ENCODE data around the gene LAMA2.

LAMA2 gene

DNA sequence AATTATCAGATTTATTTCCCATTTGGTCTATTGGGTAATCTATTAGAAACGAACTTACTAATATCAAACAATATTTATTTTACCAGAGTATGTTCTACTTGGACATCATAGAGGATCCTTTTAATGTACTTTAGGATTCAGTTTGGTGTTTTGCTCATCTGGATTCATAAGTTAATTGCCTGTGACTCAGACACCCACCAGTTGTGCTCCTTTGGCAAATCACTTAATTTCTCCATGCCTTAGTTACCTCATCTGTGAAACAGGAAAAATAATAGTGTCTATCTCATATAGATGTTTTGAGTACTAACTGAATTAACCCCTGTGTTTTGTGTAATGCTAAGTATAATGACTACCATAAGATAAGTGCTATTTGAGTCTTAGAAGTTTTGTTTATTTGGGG lies 292.1 kb downstream of the LAMA2 start:
- in situ Hi-C loops (cut with MboI; ENCODE audit: low sequenced_read_pairs, unreplicated experiment) = no loop called here
- DNase-seq (ENCODE audit: low spot score) = no peak
- TF ChIP-seq, protein P1, sequence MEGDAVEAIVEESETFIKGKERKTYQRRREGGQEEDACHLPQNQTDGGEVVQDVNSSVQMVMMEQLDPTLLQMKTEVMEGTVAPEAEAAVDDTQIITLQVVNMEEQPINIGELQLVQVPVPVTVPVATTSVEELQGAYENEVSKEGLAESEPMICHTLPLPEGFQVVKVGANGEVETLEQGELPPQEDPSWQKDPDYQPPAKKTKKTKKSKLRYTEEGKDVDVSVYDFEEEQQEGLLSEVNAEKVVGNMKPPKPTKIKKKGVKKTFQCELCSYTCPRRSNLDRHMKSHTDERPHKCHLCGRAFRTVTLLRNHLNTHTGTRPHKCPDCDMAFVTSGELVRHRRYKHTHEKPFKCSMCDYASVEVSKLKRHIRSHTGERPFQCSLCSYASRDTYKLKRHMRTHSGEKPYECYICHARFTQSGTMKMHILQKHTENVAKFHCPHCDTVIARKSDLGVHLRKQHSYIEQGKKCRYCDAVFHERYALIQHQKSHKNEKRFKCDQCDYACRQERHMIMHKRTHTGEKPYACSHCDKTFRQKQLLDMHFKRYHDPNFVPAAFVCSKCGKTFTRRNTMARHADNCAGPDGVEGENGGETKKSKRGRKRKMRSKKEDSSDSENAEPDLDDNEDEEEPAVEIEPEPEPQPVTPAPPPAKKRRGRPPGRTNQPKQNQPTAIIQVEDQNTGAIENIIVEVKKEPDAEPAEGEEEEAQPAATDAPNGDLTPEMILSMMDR (IDR thresholded peaks at IDR 0.05; ENCODE audit: borderline replicate concordance, control extremely low read depth, extremely low read depth, insufficient read depth, missing control alignments) = no peak

DNA sequence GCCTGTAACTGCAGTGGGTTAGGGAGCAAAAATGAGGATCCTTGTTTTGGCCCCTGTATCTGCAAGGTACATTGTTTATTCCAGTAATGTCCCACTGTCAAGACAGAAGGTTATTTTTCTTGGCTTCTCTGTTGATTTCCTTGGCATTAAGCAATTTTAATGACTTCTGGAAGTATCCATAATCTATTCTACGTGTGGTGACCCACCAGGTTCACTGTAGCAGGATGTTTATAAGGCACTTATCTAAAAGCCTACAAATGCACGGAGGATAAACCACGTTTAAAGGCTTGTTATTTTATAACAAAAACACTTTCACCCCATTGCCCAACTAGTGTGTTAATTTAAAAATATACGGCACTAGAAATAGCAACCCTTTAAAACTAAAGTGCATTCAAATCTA lies 294.9 kb downstream of the LAMA2 start:
- DNase-seq (ENCODE audit: low spot score) = no peak
- in situ Hi-C loops (cut with MboI; ENCODE audit: low sequenced_read_pairs, unreplicated experiment) = no loop called here
- TF ChIP-seq, protein P1 (IDR thresholded peaks at IDR 0.05; ENCODE audit: borderline replicate concordance, control extremely low read depth, extremely low read depth, insufficient read depth, missing control alignments) = no peak

DNA sequence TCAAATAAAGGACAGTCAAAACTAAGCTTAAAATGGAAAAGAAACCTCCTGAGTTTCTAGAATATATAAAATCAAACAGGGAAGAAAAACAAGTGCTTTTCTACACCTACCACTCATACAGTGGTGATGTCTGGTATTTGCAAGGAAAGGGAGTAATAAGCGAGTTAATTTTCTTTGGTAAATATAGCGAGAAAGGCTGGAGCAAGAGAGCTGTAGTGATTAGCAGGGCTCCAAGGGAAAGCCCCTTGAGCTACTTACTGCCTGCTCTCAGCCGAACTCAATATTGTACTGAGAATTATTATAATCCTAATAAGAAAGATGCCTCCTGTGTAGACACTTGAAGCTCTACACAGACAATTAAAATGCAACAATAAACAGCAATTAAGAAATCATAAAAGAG lies 296.3 kb downstream of the LAMA2 start:
- no peak for DNase-seq (ENCODE audit: low spot score)
- in situ Hi-C loops (cut with MboI; ENCODE audit: low sequenced_read_pairs, unreplicated experiment) = no loop called here
- TF ChIP-seq, protein P1 (IDR thresholded peaks at IDR 0.05; ENCODE audit: borderline replicate concordance, control extremely low read depth, extremely low read depth, insufficient read depth, missing control alignments) = no peak

DNA sequence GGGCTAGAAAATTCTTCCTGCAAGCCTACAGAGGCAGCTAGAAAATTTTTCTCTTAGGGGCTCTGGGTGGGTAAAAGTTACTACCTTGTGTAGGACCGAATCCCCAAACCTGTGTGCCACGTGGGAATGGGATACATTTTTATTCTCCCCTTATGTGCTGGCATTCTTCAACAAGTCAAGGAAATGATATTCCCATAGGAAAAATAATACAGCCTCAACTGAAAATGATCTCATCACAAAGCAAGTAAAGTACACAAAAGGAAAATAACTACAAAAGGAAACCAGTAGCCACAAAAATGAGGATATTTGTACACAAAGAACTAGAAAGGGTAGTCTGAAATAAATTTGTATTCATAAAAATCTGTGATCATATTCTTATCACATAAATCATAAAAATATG lies 298.1 kb downstream of the LAMA2 start:
- in situ Hi-C loops (cut with MboI; ENCODE audit: low sequenced_read_pairs, unreplicated experiment) = no loop called here
- no peak for DNase-seq (ENCODE audit: low spot score)
- TF ChIP-seq, protein P1 (IDR thresholded peaks at IDR 0.05; ENCODE audit: borderline replicate concordance, control extremely low read depth, extremely low read depth, insufficient read depth, missing control alignments) = no peak

DNA sequence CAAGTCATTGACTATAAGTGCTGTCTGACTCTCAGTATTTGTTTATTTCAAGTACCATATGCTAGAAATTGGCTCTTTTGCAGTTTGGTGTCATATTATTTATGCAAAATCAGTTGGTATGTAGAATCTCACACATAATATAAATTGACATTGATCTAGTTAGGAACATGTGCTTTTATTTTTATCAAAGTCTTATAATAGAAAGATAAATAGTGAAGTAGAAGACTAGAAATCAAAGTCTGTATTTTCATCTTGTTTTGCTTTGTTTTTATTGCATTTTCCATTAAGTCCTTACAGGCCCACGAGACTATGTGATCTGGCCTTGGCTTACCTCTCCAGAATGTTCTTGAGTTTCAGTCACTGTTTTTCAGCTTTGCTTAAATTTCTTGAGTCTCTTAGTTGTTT lies 300.3 kb downstream of the LAMA2 start:
- in situ Hi-C loops (cut with MboI; ENCODE audit: low sequenced_read_pairs, unreplicated experiment) = no loop called here
- TF ChIP-seq, protein P1 (IDR thresholded peaks at IDR 0.05; ENCODE audit: borderline replicate concordance, control extremely low read depth, extremely low read depth, insufficient read depth, missing control alignments) = no peak

DNA sequence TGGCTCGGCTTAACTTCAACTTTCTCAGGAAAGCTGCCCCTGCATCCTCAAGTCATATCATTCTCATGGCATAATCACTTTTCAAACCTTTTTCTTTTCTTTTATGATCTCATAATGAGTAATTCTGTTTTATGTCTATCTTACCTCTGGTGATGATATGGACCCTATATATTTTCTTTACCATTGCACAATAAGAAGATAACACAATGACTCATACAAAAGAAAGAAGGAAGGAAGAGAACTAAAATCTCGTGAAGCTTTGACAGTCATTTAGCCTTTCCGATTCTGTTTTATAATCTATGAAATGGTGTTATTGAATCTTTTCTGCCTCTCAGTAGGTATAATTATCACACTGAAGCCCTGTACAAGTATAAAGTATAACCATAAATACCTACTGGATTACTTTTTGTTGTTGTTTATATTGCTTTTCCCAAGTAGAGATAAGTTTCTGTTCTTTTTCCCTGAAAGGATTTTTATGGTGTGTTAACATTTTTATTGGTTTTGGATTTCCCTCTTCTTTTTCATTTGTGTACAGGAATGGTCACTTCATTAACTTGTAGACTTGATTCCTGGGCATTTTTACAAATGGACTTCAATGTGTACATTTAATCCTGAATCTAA lies 300.9 kb downstream of the LAMA2 start:
- TF ChIP-seq, protein P1 (IDR thresholded peaks at IDR 0.05; ENCODE audit: borderline replicate concordance, control extremely low read depth, extremely low read depth, insufficient read depth, missing control alignments) = no peak
- no peak for DNase-seq (ENCODE audit: low spot score)
- in situ Hi-C loops (cut with MboI; ENCODE audit: low sequenced_read_pairs, unreplicated experiment) = no loop called here

More for the DNA sequence above, 300.3 kb downstream of the LAMA2 start:
- DNase-seq (ENCODE audit: low spot score) = no peak

Measured in GM13976 (cell line).